ENCODE results near the gene OSTN.

Gene OSTN

GRCh38 chr3:191292243-191293015 is 93.4 kb downstream of the OSTN start:
- no peaks in the 10 kb centered on the region for H3K27me3 ChIP-seq (ENCODE audit: insufficient read depth, low read depth, severe bottlenecking)
- no peak overlapping the region for H3K27ac ChIP-seq
- no peaks in the 10 kb centered on the region for H3K9me3 ChIP-seq (ENCODE audit: severe bottlenecking)
- no peak overlapping the region for H3K4me3 ChIP-seq (ENCODE audit: low read depth, low read length)
- TF ChIP-seq, protein P1, sequence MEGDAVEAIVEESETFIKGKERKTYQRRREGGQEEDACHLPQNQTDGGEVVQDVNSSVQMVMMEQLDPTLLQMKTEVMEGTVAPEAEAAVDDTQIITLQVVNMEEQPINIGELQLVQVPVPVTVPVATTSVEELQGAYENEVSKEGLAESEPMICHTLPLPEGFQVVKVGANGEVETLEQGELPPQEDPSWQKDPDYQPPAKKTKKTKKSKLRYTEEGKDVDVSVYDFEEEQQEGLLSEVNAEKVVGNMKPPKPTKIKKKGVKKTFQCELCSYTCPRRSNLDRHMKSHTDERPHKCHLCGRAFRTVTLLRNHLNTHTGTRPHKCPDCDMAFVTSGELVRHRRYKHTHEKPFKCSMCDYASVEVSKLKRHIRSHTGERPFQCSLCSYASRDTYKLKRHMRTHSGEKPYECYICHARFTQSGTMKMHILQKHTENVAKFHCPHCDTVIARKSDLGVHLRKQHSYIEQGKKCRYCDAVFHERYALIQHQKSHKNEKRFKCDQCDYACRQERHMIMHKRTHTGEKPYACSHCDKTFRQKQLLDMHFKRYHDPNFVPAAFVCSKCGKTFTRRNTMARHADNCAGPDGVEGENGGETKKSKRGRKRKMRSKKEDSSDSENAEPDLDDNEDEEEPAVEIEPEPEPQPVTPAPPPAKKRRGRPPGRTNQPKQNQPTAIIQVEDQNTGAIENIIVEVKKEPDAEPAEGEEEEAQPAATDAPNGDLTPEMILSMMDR (IDR thresholded peaks at IDR 0.05; ENCODE audit: low read depth, low read length): no peak
- DNase-seq: no peak
- no peaks in the 10 kb centered on the region for H3K36me3 ChIP-seq

DNA sequence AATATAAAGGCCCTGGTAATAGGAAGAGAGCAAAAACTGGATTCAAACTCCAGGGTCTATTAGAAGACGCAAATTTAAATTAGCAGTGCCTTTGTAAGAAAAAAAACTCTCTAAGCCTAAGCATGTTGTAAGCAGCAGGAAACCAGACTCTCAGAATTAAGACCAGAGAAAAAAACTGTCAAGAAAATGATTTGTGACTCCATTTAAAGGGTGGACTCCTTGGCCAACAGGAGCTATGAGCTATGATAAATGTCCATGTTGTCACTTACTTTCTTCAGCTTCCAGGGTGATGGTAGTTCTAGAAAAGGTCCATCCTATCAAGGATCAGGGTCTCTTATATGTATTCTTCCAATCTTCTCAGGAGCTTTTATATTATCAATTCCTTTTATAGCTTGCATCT is 95.2 kb downstream of the OSTN start:
- Histone ChIP-seq H3K27me3 (ENCODE audit: insufficient read depth, low read depth, severe bottlenecking) (no peaks in the 10 kb centered on the region), H3K36me3 (no peaks in the 10 kb centered on the region), H3K9me3 (ENCODE audit: severe bottlenecking) (no peaks in the 10 kb centered on the region), H3K4me3 (ENCODE audit: low read depth, low read length) (no peak overlapping the region), H3K27ac (no peak overlapping the region)
- no peak for DNase-seq
- TF ChIP-seq, protein P1 (IDR thresholded peaks at IDR 0.05; ENCODE audit: low read depth, low read length): no peak

GRCh38 chr3:191296041-191296541 is 97.0 kb downstream of the OSTN start:
- DNase-seq: no peak
- Histone ChIP-seq H3K27me3 (ENCODE audit: insufficient read depth, low read depth, severe bottlenecking) (no peaks in the 10 kb centered on the region), H3K27ac (no peak overlapping the region), H3K9me3 (ENCODE audit: severe bottlenecking) (no peaks in the 10 kb centered on the region), H3K36me3 (no peaks in the 10 kb centered on the region), H3K4me3 (ENCODE audit: low read depth, low read length) (no peak overlapping the region)
- TF ChIP-seq, protein P1 (IDR thresholded peaks at IDR 0.05; ENCODE audit: low read depth, low read length): no peak

DNA sequence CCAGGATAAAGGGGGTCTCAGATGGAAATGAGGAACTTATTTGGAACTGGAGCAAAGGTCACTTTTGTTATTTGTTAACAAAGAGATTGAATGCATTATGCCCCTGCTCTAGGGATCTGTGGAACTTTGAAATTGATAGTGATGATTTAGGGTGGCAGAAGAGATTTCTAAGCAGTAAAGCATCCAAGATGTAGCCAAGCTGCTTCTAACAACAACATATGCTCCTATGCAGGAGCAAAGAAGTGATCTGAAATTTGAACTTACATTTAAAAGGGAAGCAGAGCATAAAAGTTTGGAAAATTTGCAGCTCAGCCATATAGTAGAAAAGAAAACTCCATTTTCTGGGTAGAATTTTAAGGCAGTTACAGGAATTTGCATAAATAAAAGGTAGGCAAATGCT is 99.8 kb downstream of the OSTN start:
- no peak overlapping the region for H3K27ac ChIP-seq
- TF ChIP-seq, protein P1 (IDR thresholded peaks at IDR 0.05; ENCODE audit: low read depth, low read length): no peak
- DNase-seq: no peak

GRCh38 chr3:191300422-191300821 is 101.4 kb downstream of the OSTN start:
- no peak for DNase-seq
- TF ChIP-seq, protein P1 (IDR thresholded peaks at IDR 0.05; ENCODE audit: low read depth, low read length): no peak
- no peaks in the 10 kb centered on the region for H3K36me3 ChIP-seq
- H3K27ac ChIP-seq: no peak overlapping the region
- no peaks in the 10 kb centered on the region for H3K27me3 ChIP-seq (ENCODE audit: insufficient read depth, low read depth, severe bottlenecking)
- H3K9me3 ChIP-seq (ENCODE audit: severe bottlenecking): no peaks in the 10 kb centered on the region
- no peak overlapping the region for H3K4me3 ChIP-seq (ENCODE audit: low read depth, low read length)

More for the DNA sequence above, 99.8 kb downstream of the OSTN start:
- Histone ChIP-seq H3K4me3 (ENCODE audit: low read depth, low read length) (no peak overlapping the region), H3K9me3 (ENCODE audit: severe bottlenecking) (no peaks in the 10 kb centered on the region), H3K36me3 (no peaks in the 10 kb centered on the region), H3K27me3 (ENCODE audit: insufficient read depth, low read depth, severe bottlenecking) (no peaks in the 10 kb centered on the region)

Measured in WERI-Rb-1 (cell line).